Keratinocyte (primary cell): ENCODE measurements around the gene MAPK4.

ENCODE experiments used
- EZH2 ChIP-seq: IDR thresholded peaks from one replicate; pipeline ENCODE4 v1.6.1; 2012; ENCODE audit warnings: inconsistent platforms, mild to moderate bottlenecking, low read length, moderate library complexity
- TF ChIP-seq, protein P1 (sequence below), 3 experiments: IDR thresholded peaks in 1 of 3; conservative IDR thresholded peaks in 1 of 3; optimal IDR thresholded peaks in 1 of 3; 2 replicates in 2 of 3; 3 replicates in 1 of 3; pipeline versions ENCODE3 to v1.5.1; 2011; ENCODE audit warnings: low read length in 3 of 3, mild to moderate bottlenecking in 3 of 3, moderate library complexity in 2 of 3, control low read depth in 1 of 3, inconsistent platforms in 1 of 3; ENCODE audit not compliant: insufficient read depth in 2 of 3; ENCODE audit errors: extremely low read depth in 1 of 3

- TF ChIP-seq EZH2 = no peak
- TF ChIP-seq, protein P1, sequence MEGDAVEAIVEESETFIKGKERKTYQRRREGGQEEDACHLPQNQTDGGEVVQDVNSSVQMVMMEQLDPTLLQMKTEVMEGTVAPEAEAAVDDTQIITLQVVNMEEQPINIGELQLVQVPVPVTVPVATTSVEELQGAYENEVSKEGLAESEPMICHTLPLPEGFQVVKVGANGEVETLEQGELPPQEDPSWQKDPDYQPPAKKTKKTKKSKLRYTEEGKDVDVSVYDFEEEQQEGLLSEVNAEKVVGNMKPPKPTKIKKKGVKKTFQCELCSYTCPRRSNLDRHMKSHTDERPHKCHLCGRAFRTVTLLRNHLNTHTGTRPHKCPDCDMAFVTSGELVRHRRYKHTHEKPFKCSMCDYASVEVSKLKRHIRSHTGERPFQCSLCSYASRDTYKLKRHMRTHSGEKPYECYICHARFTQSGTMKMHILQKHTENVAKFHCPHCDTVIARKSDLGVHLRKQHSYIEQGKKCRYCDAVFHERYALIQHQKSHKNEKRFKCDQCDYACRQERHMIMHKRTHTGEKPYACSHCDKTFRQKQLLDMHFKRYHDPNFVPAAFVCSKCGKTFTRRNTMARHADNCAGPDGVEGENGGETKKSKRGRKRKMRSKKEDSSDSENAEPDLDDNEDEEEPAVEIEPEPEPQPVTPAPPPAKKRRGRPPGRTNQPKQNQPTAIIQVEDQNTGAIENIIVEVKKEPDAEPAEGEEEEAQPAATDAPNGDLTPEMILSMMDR (optimal IDR thresholded peaks at IDR 0.05 in 1 of 3, IDR thresholded peaks at IDR 0.05 in 1 of 3, conservative IDR thresholded peaks at IDR 0.05 in 1 of 3; ENCODE audit: extremely low read depth in 1 of 3, insufficient read depth in 2 of 3, low read length in 3 of 3) = no peak
Measured at GRCh38 chr18:50651334-50651733, 91.4 kb downstream of the MAPK4 start.
